CD4-positive, alpha-beta memory T cell (primary cell): Measurements from ENCODE around the gene SNX24. TPM values are rescaled to one million over a fixed set of nuclear protein-coding genes. Genes with fewer than 3 reads are reported as not detected.
"Not testable (repeated sequence)": the region's sequence is repeated elsewhere in the genome, so short reads cannot be mapped to it uniquely, and the experiment has no call there.

Experiments
- CTCF ChIA-PET: fragments of 350-600 bp; sonication (Branson Sonifier 250); formaldehyde crosslinking; loops from one replicate; lab custom pipeline; 2021; ENCODE audit warnings: inconsistent platforms; ENCODE audit not compliant: partially characterized antibody; lab: Charles Lee
- POLR2A ChIA-PET: fragments of 350-600 bp; sonication (Branson Sonifier 250); formaldehyde crosslinking; loops from one replicate; lab custom pipeline; 2021; ENCODE audit not compliant: partially characterized antibody; lab: Charles Lee
- DNase-seq, 5 donors: peaks; one replicate each; pipeline versions ENCODE4 v3.0.0 to v3.0.0-alpha.2; 2020 to 2022; ENCODE audit warnings: mixed read lengths in 1 of 5
- H3K27ac ChIP-seq: one replicate; pipeline ENCODE4 v1.7.0; 2013; ENCODE audit warnings: low read depth, low read length
- H3K27me3 ChIP-seq: 2 replicates; pipeline ENCODE4 v1.7.0; 2013; ENCODE audit warnings: mild to moderate bottlenecking, low read length, moderate library complexity; ENCODE audit not compliant: insufficient read depth
- H3K36me3 ChIP-seq: 2 replicates; pipeline ENCODE4 v1.7.0; 2013; ENCODE audit warnings: mild to moderate bottlenecking, low read length, moderate library complexity; ENCODE audit not compliant: insufficient read depth
- H3K4me1 ChIP-seq: 2 replicates; pipeline ENCODE4 v1.7.0; 2013; ENCODE audit warnings: mild to moderate bottlenecking, low read length, moderate library complexity; ENCODE audit not compliant: insufficient read depth
- H3K4me3 ChIP-seq, 2 donors: one replicate each; pipeline ENCODE4 v1.7.0; 2013; ENCODE audit warnings: low read length in 2 of 2, mild to moderate bottlenecking in 1 of 2
- H3K9me3 ChIP-seq, 2 donors: one replicate each; pipeline ENCODE4 v1.7.0; 2013; ENCODE audit warnings: low read length in 2 of 2, control low read depth in 1 of 2; ENCODE audit not compliant: control insufficient read depth in 1 of 2
- H3K27ac Mint-ChIP-seq, 7 donors: one replicate each; pipeline ENCODE4 v1.8.0; 2020 to 2021; ENCODE audit warnings: mixed read lengths in 7 of 7, mild to moderate bottlenecking in 6 of 7, inconsistent platforms in 3 of 7, moderate library complexity in 3 of 7
- H3K27me3 Mint-ChIP-seq, 2 donors: one replicate each; pipeline ENCODE4 v1.8.0; 2020 to 2021; ENCODE audit warnings: mixed read lengths in 2 of 2
- H3K36me3 Mint-ChIP-seq, 2 donors: one replicate each; pipeline ENCODE4 v1.8.0; 2020 to 2021; ENCODE audit warnings: mixed read lengths in 2 of 2, inconsistent platforms in 1 of 2, mild to moderate bottlenecking in 1 of 2
- H3K4me1 Mint-ChIP-seq, 4 donors: one replicate each; pipeline ENCODE4 v1.8.0; 2020 to 2021; ENCODE audit warnings: mixed read lengths in 4 of 4, mild to moderate bottlenecking in 1 of 4
- H3K4me3 Mint-ChIP-seq, 8 donors: one replicate each; pipeline ENCODE4 v1.8.0; 2020 to 2021; ENCODE audit warnings: mixed read lengths in 8 of 8, mild to moderate bottlenecking in 7 of 8, moderate library complexity in 6 of 8, inconsistent platforms in 3 of 8
- H3K9me3 Mint-ChIP-seq, 8 donors: one replicate each; pipeline ENCODE4 v1.8.0; 2020 to 2021; ENCODE audit warnings: mixed read lengths in 8 of 8, mild to moderate bottlenecking in 5 of 8, inconsistent platforms in 3 of 8, moderate library complexity in 1 of 8
- intact Hi-C: fragments of 100-400 bp; cut with micrococcal nuclease; formaldehyde crosslinking; loops from one replicate; pipeline ENCODE4 v1.15.1; 2023
- polyA plus RNA-seq, 2 donors: library from polyadenylated mRNA; unstranded; fragments of 300-500 nt; fragmentation: Illumina TruSeq; gene quantifications; one replicate each; pipeline ENCODE4 v1.2.3, GENCODE V29; 2021
- total RNA-seq, 2 experiments: library from RNA; stranded (reverse); gene quantifications; one replicate each; pipeline ENCODE4 v1.2.3, GENCODE V29; 2021

The SNX24 gene
- total and polyA plus RNA-seq, 4 experiments from 2014 or later, result 2.7 to 7.2 (median 4.4) TPM

GRCh38 chr5:122847687-122848081 is 2.3 kb downstream of the SNX24 start:
- H3K4me1 Mint-ChIP-seq, result peaks cover 28 to 42% (median 35%) of the 10 kb centered on the region in 4 donors
- H3K27ac Mint-ChIP-seq, result peak overlapping the region in 4 of 7 donors; percentile 51 to 83 (median 68)
- no peaks in the 10 kb centered on the region for H3K9me3 Mint-ChIP-seq
- no peaks in the 10 kb centered on the region for H3K36me3 ChIP-seq
- intact Hi-C loops, result loop anchor here (5.0 to 10.0 kb wide), 2 partner anchors 575 to 667 kb away; partner anchors contain the start of genes CEP120 and CSNK1G3
- H3K27ac ChIP-seq, result no peak overlapping the region
- peak overlapping the region in 2 of 8 donors; percentile 20 to 37 for H3K4me3 Mint-ChIP-seq
- no peaks in the 10 kb centered on the region for H3K27me3 Mint-ChIP-seq
- no peaks in the 10 kb centered on the region for H3K36me3 Mint-ChIP-seq
- no peak for DNase-seq
- CTCF ChIA-PET, result no interaction called here
- H3K27me3 ChIP-seq, result no peaks in the 10 kb centered on the region
- POLR2A ChIA-PET, result no interaction called here
- no peaks in the 10 kb centered on the region for H3K9me3 ChIP-seq
- H3K4me1 ChIP-seq, result peaks cover 25% of the 10 kb centered on the region
- H3K4me3 ChIP-seq, result no peak overlapping the region

- no peak overlapping the region for H3K4me3 Mint-ChIP-seq
- H3K9me3 Mint-ChIP-seq, result no peaks in the 10 kb centered on the region
- H3K4me1 Mint-ChIP-seq, result peaks cover 20 to 30% (median 24%) of the 10 kb centered on the region in 4 donors
- Histone ChIP-seq H3K27ac (no peak overlapping the region), H3K9me3 (no peaks in the 10 kb centered on the region), H3K27me3 (no peaks in the 10 kb centered on the region), H3K4me3 (no peak overlapping the region), H3K36me3 (no peaks in the 10 kb centered on the region), H3K4me1 (peaks cover 14% of the 10 kb centered on the region)
- POLR2A ChIA-PET, result no interaction called here
- no peak for DNase-seq
- intact Hi-C loops, result loop anchor here (5.0 to 10.0 kb wide), 2 partner anchors 573 to 665 kb away; partner anchors contain the start of genes CEP120 and CSNK1G3
- no peaks in the 10 kb centered on the region for H3K27me3 Mint-ChIP-seq
- no peaks in the 10 kb centered on the region for H3K36me3 Mint-ChIP-seq
- CTCF ChIA-PET, result no interaction called here
- H3K27ac Mint-ChIP-seq, result peak overlapping the region in 4 of 7 donors; percentile 0 to 62 (median 22)
These were observed 4.4 kb downstream of the SNX24 start for GRCh38 chr5:122849771-122850170.

- H3K27me3 ChIP-seq, POLR2A ChIA-PET, H3K4me1 ChIP-seq, CTCF ChIA-PET, intact Hi-C loops, H3K9me3 Mint-ChIP-seq, H3K4me1 Mint-ChIP-seq, H3K27me3 Mint-ChIP-seq, H3K4me3 Mint-ChIP-seq, H3K9me3 ChIP-seq, H3K4me3 ChIP-seq, H3K36me3 ChIP-seq, H3K27ac Mint-ChIP-seq, DNase-seq, H3K27ac ChIP-seq: not testable (repeated sequence)
- H3K36me3 Mint-ChIP-seq, result peaks cover 3 to 11% of the 10 kb centered on the region in 2 donors
These were observed 12.1 kb downstream of the SNX24 start for GRCh38 chr5:122857538-122857937.

GRCh38 chr5:122858451-122858850 is 13.0 kb downstream of the SNX24 start:
- peaks cover 0 to 1% of the 10 kb centered on the region in 2 donors for H3K27me3 Mint-ChIP-seq
- H3K36me3 Mint-ChIP-seq, result peaks cover 3 to 15% of the 10 kb centered on the region in 2 donors
- Histone ChIP-seq H3K27me3 (no peaks in the 10 kb centered on the region), H3K4me3 (no peak overlapping the region), H3K4me1 (no peaks in the 10 kb centered on the region), H3K36me3 (no peaks in the 10 kb centered on the region), H3K27ac (no peak overlapping the region), H3K9me3 (no peaks in the 10 kb centered on the region)
- peaks cover 0 to 3% (median 0%) of the 10 kb centered on the region in 8 donors for H3K9me3 Mint-ChIP-seq
- CTCF ChIA-PET, result interaction anchor here (1.0 to 1.5 kb wide), 2 partner anchors 11 to 12 kb away, joined by 3 read pairs; no protein-coding TSS in a partner anchor
- H3K4me1 Mint-ChIP-seq, result peaks cover 0 to 3% (median under 1%) of the 10 kb centered on the region in 4 donors
- intact Hi-C loops, result no loop called here
- POLR2A ChIA-PET, result no interaction called here
- DNase-seq, result no peak
- no peak overlapping the region for H3K27ac Mint-ChIP-seq
- no peak overlapping the region for H3K4me3 Mint-ChIP-seq

GRCh38 chr5:122863240-122863639 is 17.8 kb downstream of the SNX24 start:
- Histone ChIP-seq H3K4me1 (no peaks in the 10 kb centered on the region), H3K9me3 (no peaks in the 10 kb centered on the region), H3K4me3 (no peak overlapping the region), H3K36me3 (no peaks in the 10 kb centered on the region), H3K27me3 (no peaks in the 10 kb centered on the region), H3K27ac (no peak overlapping the region)
- H3K27ac Mint-ChIP-seq, result no peak overlapping the region
- peaks cover 0 to 3% (median 0%) of the 10 kb centered on the region in 8 donors for H3K9me3 Mint-ChIP-seq
- no peaks in the 10 kb centered on the region for H3K27me3 Mint-ChIP-seq
- ChIA-PET CTCF (interaction anchor here (1.8 kb wide), 1 partner anchor 32 kb away, joined by 4 read pairs; no protein-coding TSS in a partner anchor), POLR2A (no interaction called here)
- peaks cover 5 to 15% of the 10 kb centered on the region in 2 donors for H3K36me3 Mint-ChIP-seq
- intact Hi-C loops, result no loop called here
- DNase-seq, result no peak
- no peak overlapping the region for H3K4me3 Mint-ChIP-seq
- H3K4me1 Mint-ChIP-seq, result peaks cover 0 to 7% (median 5%) of the 10 kb centered on the region in 4 donors

GRCh38 chr5:122863721-122864120 is 18.3 kb downstream of the SNX24 start:
- H3K9me3 Mint-ChIP-seq, result peaks cover 0 to 3% (median 0%) of the 10 kb centered on the region in 8 donors
- CTCF ChIA-PET, result no interaction called here
- no peaks in the 10 kb centered on the region for H3K4me1 ChIP-seq
- DNase-seq, result no peak
- no peak overlapping the region for H3K4me3 ChIP-seq
- no peak overlapping the region for H3K27ac ChIP-seq
- H3K4me3 Mint-ChIP-seq, result peak overlapping the region in 1 of 8 donors; percentile 5
- H3K4me1 Mint-ChIP-seq, result peaks cover 0 to 7% (median 5%) of the 10 kb centered on the region in 4 donors
- no peaks in the 10 kb centered on the region for H3K27me3 ChIP-seq
- POLR2A ChIA-PET, result no interaction called here
- no peak overlapping the region for H3K27ac Mint-ChIP-seq
- no peaks in the 10 kb centered on the region for H3K36me3 ChIP-seq
- intact Hi-C loops, result no loop called here
- no peaks in the 10 kb centered on the region for H3K9me3 ChIP-seq
- H3K36me3 Mint-ChIP-seq, result peaks cover 5 to 15% of the 10 kb centered on the region in 2 donors
- no peaks in the 10 kb centered on the region for H3K27me3 Mint-ChIP-seq

- no peaks in the 10 kb centered on the region for H3K27me3 Mint-ChIP-seq
- Histone ChIP-seq H3K27ac (no peak overlapping the region), H3K27me3 (no peaks in the 10 kb centered on the region), H3K4me3 (no peak overlapping the region), H3K36me3 (no peaks in the 10 kb centered on the region), H3K4me1 (no peaks in the 10 kb centered on the region), H3K9me3 (no peaks in the 10 kb centered on the region)
- H3K4me1 Mint-ChIP-seq, result peaks cover 0 to 7% (median 5%) of the 10 kb centered on the region in 4 donors
- intact Hi-C loops, result no loop called here
- peaks cover 5 to 15% of the 10 kb centered on the region in 2 donors for H3K36me3 Mint-ChIP-seq
- DNase-seq, result no peak
- CTCF ChIA-PET, result no interaction called here
- peaks cover 0 to 3% (median 0%) of the 10 kb centered on the region in 8 donors for H3K9me3 Mint-ChIP-seq
- no peak overlapping the region for H3K4me3 Mint-ChIP-seq
- H3K27ac Mint-ChIP-seq, result no peak overlapping the region
- POLR2A ChIA-PET, result no interaction called here
These were observed 19.0 kb downstream of the SNX24 start for GRCh38 chr5:122864400-122864799.
